HEK293 (cell line): ENCODE measurements around the gene TSPAN3.

Experiments
- CTCF ChIA-PET: fragments of 350-600 bp; formaldehyde crosslinking; extraction: SDS; loops from one replicate; lab custom pipeline; 2021; ENCODE audit warnings: antibody characterized with exemption; lab: Yijun Ruan, JAX
- POLR2A ChIA-PET: fragments of 300-600 bp; formaldehyde crosslinking; extraction: SDS; loops from one replicate; lab custom pipeline; 2020; ENCODE audit warnings: antibody characterized with exemption, inconsistent platforms; lab: Yijun Ruan, JAX
- H3K27ac ChIP-seq: fragments of 200-500 bp; sonication (Bioruptor generic); 2 replicates; pipeline ENCODE4 v1.5.1; 2014; ENCODE audit warnings: low read depth, low read length, control low read depth, inconsistent platforms; ENCODE audit errors: extremely low read depth
- H3K36me3 ChIP-seq, 2 experiments: fragments of 200-500 bp in 1 of 2; sonication (Bioruptor generic) in 1 of 2; 1 replicate in 1 of 2; 2 replicates in 1 of 2; pipeline ENCODE4 v1.5.1; 2014 to 2017; ENCODE audit warnings: inconsistent platforms in 2 of 2, low read length in 2 of 2; ENCODE audit not compliant: control insufficient read depth in 2 of 2, insufficient read depth in 1 of 2
- H3K4me1 ChIP-seq: fragments of 200-500 bp; sonication (Bioruptor generic); 2 replicates; pipeline ENCODE4 v1.5.1; 2014; ENCODE audit warnings: mild to moderate bottlenecking, low read length, inconsistent platforms; ENCODE audit not compliant: control insufficient read depth, insufficient read depth
- H3K4me3 ChIP-seq: 2 replicates; pipeline ENCODE4 v1.5.1; 2011; ENCODE audit warnings: low read depth, mild to moderate bottlenecking, control low read depth, low read length, moderate library complexity
- H3K9me3 ChIP-seq: fragments of 200-500 bp; sonication (Bioruptor generic); 2 replicates; pipeline ENCODE4 v1.5.1; 2014; ENCODE audit warnings: low read depth, low read length, inconsistent platforms; ENCODE audit not compliant: control insufficient read depth, insufficient read depth
- GLIS1 ChIP-seq: fragments of 450-650 bp; formaldehyde crosslinking; IDR thresholded peaks from 2 replicates; pipeline ENCODE4 v1.5.1; 2016; ENCODE audit warnings: missing biosample characterization, missing genetic modification characterization
- GLIS2 ChIP-seq: fragments of 450-650 bp; formaldehyde crosslinking; IDR thresholded peaks from 2 replicates; pipeline ENCODE4 v1.5.1; 2016; ENCODE audit warnings: missing biosample characterization, missing genetic modification characterization
- MYNN ChIP-seq: fragments of 450-650 bp; formaldehyde crosslinking; IDR thresholded peaks from 2 replicates; pipeline ENCODE4 v1.5.1; 2016; ENCODE audit warnings: missing biosample characterization, missing genetic modification characterization, borderline replicate concordance
- SP2 ChIP-seq: fragments of 450-650 bp; formaldehyde crosslinking; IDR thresholded peaks from 2 replicates; pipeline ENCODE4 v1.5.1; 2016; ENCODE audit warnings: missing biosample characterization, missing genetic modification characterization
- ZBTB17 ChIP-seq: fragments of 450-650 bp; formaldehyde crosslinking; IDR thresholded peaks from 2 replicates; pipeline ENCODE4 v1.5.1; 2016; ENCODE audit warnings: missing biosample characterization, missing genetic modification characterization
- ZBTB26 ChIP-seq: fragments of 450-650 bp; formaldehyde crosslinking; optimal IDR thresholded peaks from 2 replicates; pipeline ENCODE3; 2016; ENCODE audit warnings: missing biosample characterization, mild to moderate bottlenecking, missing genetic modification characterization
- ZBTB8A ChIP-seq: fragments of 450-650 bp; formaldehyde crosslinking; IDR thresholded peaks from 2 replicates; pipeline ENCODE4 v1.5.1; 2016; ENCODE audit warnings: missing biosample characterization, missing genetic modification characterization
- ZNF248 ChIP-seq: fragments of 450-650 bp; formaldehyde crosslinking; IDR thresholded peaks from 2 replicates; pipeline ENCODE4 v1.5.1; 2017; ENCODE audit warnings: missing biosample characterization, missing genetic modification characterization
- ZNF335 ChIP-seq: fragments of 450-650 bp; formaldehyde crosslinking; conservative IDR thresholded peaks from 2 replicates; pipeline ENCODE4 v1.5.1; 2016; ENCODE audit warnings: missing biosample characterization, missing genetic modification characterization
- ZNF362 ChIP-seq: fragments of 450-650 bp; formaldehyde crosslinking; IDR thresholded peaks from 2 replicates; pipeline ENCODE4 v1.5.1; 2016; ENCODE audit warnings: missing biosample characterization, missing genetic modification characterization
- ZNF423 ChIP-seq: fragments of 450-650 bp; formaldehyde crosslinking; IDR thresholded peaks from 2 replicates; pipeline ENCODE4 v1.5.1; 2016; ENCODE audit warnings: missing biosample characterization, missing genetic modification characterization
- ZNF449 ChIP-seq: fragments of 450-650 bp; formaldehyde crosslinking; IDR thresholded peaks from 2 replicates; pipeline ENCODE4 v1.5.1; 2017; ENCODE audit warnings: missing biosample characterization, mild to moderate bottlenecking, missing genetic modification characterization, moderate library complexity
- ZNF510 ChIP-seq: fragments of 450-650 bp; formaldehyde crosslinking; IDR thresholded peaks from 2 replicates; pipeline ENCODE4 v1.5.1; 2018; ENCODE audit warnings: mild to moderate bottlenecking, missing genetic modification characterization, missing biosample characterization; ENCODE audit not compliant: insufficient replicate concordance
- ZNF518A ChIP-seq: fragments of 450-650 bp; formaldehyde crosslinking; conservative IDR thresholded peaks from 2 replicates; pipeline ENCODE4 v1.5.1; 2016; ENCODE audit warnings: low read depth, missing biosample characterization, missing genetic modification characterization
- ZNF600 ChIP-seq: fragments of 450-650 bp; formaldehyde crosslinking; IDR thresholded peaks from 2 replicates; pipeline ENCODE4 v1.5.1; 2016; ENCODE audit warnings: missing biosample characterization, missing genetic modification characterization
- ZNF623 ChIP-seq: fragments of 450-650 bp; formaldehyde crosslinking; IDR thresholded peaks from 2 replicates; pipeline ENCODE4 v1.5.1; 2016; ENCODE audit warnings: missing biosample characterization, missing genetic modification characterization
- ZNF660 ChIP-seq: fragments of 450-650 bp; IDR thresholded peaks from 2 replicates; pipeline ENCODE4 v1.5.1; 2018; ENCODE audit warnings: missing biosample characterization, mild to moderate bottlenecking, missing genetic modification characterization
- ZNF677 ChIP-seq: fragments of 450-650 bp; IDR thresholded peaks from 2 replicates; pipeline ENCODE4 v1.5.0; 2018; ENCODE audit warnings: missing biosample characterization, mild to moderate bottlenecking, missing genetic modification characterization, moderate library complexity
- ZNF76 ChIP-seq: fragments of 450-650 bp; formaldehyde crosslinking; IDR thresholded peaks from 2 replicates; pipeline ENCODE4; 2016; ENCODE audit warnings: low read depth, missing biosample characterization, missing genetic modification characterization, borderline replicate concordance
- TF ChIP-seq, protein P1 (sequence below): fragments of 450-650 bp; formaldehyde crosslinking; IDR thresholded peaks from 2 replicates; pipeline ENCODE4 v1.5.1; 2016; ENCODE audit warnings: missing biosample characterization, missing genetic modification characterization
- TF ChIP-seq, protein P2 (sequence below): fragments of 450-650 bp; formaldehyde crosslinking; conservative IDR thresholded peaks from 2 replicates; pipeline ENCODE4 v1.5.1; 2016; ENCODE audit warnings: low read depth, missing biosample characterization, missing genetic modification characterization

TSPAN3 gene

GRCh38 chr15:77083381-77084160 lies 12.7 kb upstream of the TSPAN3 start:
- no peaks in the 10 kb centered on the region for H3K9me3 ChIP-seq
- H3K4me3 ChIP-seq, result peak overlapping the region; percentile 25
- CTCF ChIA-PET, result interaction anchor here (1.2 kb wide), 1 partner anchor 24 kb away, joined by 4 read pairs; no protein-coding TSS in a partner anchor
- POLR2A ChIA-PET, result interaction anchor here (0.7 to 2.5 kb wide), 3 partner anchors 13 to 438 kb away, joined by 4 to 12 read pairs (median 4); partner anchors contain the start of gene TSPAN3
- H3K4me1 ChIP-seq, result peaks cover 8% of the 10 kb centered on the region
- 0 out of 2 replicates have a peak overlapping the region, but pooled peaks have one; percentile 34 for H3K27ac ChIP-seq
- no peaks in the 10 kb centered on the region for H3K36me3 ChIP-seq
- TF ChIP-seq ZNF510 (peak; percentile 10), ZBTB26 (tag by site-specific recombination) (peak; percentile 5), ZNF76 (tag by site-specific recombination) (peak; percentile 82), ZNF423 (peak; percentile 92), ZBTB17 (tag by site-specific recombination) (peak; percentile 98), ZNF335 (tag by site-specific recombination) (peak; percentile 71), ZBTB8A (tag by site-specific recombination) (0 out of 2 replicates have a peak, but pooled peaks have one; percentile 12), MYNN (tag by site-specific recombination) (no peak), ZNF248 (tag by site-specific recombination) (no peak), SP2 (tag by site-specific recombination) (peak; percentile 82), GLIS1 (tag by site-specific recombination) (peak; percentile 86), ZNF623 (tag by site-specific recombination) (no peak), ZNF600 (peak; percentile 16; the same call in 1 of the 2 replicates), ZNF677 (tag by site-specific recombination) (no peak), ZNF660 (tag by site-specific recombination) (0 out of 2 replicates have a peak, but pooled peaks have one; percentile 56), ZNF362 (tag by site-specific recombination) (no peak), GLIS2 (peak; percentile 72), ZNF518A (tag by site-specific recombination) (0 out of 2 replicates have a peak, but pooled peaks have one; percentile 10), ZNF449 (peak; percentile 15; the same call in 1 of the 2 replicates)
- TF ChIP-seq, protein P1, sequence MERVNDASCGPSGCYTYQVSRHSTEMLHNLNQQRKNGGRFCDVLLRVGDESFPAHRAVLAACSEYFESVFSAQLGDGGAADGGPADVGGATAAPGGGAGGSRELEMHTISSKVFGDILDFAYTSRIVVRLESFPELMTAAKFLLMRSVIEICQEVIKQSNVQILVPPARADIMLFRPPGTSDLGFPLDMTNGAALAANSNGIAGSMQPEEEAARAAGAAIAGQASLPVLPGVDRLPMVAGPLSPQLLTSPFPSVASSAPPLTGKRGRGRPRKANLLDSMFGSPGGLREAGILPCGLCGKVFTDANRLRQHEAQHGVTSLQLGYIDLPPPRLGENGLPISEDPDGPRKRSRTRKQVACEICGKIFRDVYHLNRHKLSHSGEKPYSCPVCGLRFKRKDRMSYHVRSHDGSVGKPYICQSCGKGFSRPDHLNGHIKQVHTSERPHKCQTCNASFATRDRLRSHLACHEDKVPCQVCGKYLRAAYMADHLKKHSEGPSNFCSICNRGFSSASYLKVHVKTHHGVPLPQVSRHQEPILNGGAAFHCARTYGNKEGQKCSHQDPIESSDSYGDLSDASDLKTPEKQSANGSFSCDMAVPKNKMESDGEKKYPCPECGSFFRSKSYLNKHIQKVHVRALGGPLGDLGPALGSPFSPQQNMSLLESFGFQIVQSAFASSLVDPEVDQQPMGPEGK (tag by site-specific recombination), result peak; percentile 59
- TF ChIP-seq, protein P2, sequence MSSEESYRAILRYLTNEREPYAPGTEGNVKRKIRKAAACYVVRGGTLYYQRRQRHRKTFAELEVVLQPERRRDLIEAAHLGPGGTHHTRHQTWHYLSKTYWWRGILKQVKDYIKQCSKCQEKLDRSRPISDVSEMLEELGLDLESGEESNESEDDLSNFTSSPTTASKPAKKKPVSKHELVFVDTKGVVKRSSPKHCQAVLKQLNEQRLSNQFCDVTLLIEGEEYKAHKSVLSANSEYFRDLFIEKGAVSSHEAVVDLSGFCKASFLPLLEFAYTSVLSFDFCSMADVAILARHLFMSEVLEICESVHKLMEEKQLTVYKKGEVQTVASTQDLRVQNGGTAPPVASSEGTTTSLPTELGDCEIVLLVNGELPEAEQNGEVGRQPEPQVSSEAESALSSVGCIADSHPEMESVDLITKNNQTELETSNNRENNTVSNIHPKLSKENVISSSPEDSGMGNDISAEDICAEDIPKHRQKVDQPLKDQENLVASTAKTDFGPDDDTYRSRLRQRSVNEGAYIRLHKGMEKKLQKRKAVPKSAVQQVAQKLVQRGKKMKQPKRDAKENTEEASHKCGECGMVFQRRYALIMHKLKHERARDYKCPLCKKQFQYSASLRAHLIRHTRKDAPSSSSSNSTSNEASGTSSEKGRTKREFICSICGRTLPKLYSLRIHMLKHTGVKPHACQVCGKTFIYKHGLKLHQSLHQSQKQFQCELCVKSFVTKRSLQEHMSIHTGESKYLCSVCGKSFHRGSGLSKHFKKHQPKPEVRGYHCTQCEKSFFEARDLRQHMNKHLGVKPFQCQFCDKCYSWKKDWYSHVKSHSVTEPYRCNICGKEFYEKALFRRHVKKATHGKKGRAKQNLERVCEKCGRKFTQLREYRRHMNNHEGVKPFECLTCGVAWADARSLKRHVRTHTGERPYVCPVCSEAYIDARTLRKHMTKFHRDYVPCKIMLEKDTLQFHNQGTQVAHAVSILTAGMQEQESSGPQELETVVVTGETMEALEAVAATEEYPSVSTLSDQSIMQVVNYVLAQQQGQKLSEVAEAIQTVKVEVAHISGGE (tag by site-specific recombination), result 0 out of 2 replicates have a peak, but pooled peaks have one; percentile 28
